HG03039 (cell line): Measurements from ENCODE around the gene HASPIN.
"Not testable (repeated sequence)": the region's sequence is repeated elsewhere in the genome, so short reads cannot be mapped to it uniquely, and the experiment has no call there.

Experiments used
- ATAC-seq: cut with Tn5 transposase; IDR thresholded peaks from one replicate; pipeline ENCODE4 v1.9.1; 2021; ENCODE audit warnings: mild to moderate bottlenecking, moderate library complexity; ENCODE audit not compliant: unreplicated experiment

HASPIN gene

GRCh38 chr17:3695723-3696411, 27.8 kb upstream of the HASPIN start, which contains the start of gene P2RX5:
TSS of gene P2RX5 (minus strand) at chr17:3696155. CDS start at chr17:3696005, 150 bp downstream.
- ATAC-seq: no peak

- ATAC-seq: no peak
These were observed 26.6 kb upstream of the HASPIN start for GRCh38 chr17:3697103-3697476.

GRCh38 chr17:3698139-3698538, 25.6 kb upstream of the HASPIN start:
- no peak for ATAC-seq

DNA sequence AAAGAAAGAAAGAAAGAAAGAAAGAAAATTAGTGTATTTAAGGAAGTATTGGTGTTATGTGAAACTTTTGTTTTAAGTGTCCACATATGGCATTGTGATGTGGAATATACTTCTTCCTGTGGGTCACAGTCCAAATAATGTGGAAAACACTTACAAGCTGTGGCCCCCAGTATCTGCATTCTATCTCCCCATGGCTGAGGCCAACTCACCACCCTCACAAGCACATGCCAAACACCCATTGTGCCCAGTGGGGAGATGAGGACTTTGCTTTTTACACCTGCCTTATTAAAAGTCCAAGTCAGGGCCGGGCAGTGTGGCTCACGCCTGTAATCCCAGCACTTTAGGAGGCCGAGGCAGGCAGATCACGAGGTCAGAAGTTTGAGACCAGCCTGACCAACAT, 23.8 kb upstream of the HASPIN start:
- no peak for ATAC-seq

DNA sequence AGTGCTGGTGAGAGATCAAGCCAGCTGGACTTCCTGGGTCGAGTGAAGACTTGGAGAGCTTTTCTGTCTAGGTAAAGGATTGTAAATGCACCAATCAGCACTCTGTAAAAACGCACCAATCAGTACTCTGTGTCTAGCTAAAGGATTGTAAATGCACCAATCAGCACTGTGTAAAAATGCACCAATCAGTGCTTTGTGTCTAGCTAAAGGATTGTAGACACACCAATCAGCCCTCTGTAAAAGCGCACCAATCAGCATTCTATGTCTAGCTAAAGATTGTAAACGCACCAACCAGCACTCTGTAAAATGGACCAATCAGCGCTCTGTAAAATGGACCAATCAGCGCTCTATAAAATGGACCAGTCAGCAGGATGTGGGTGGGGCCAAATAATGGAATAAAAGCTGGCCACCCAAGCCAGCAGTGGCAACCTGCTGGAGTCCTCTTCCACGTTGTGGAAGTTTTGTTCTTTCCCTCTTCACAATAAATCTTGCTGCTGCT, 21.6 kb upstream of the HASPIN start:
- ATAC-seq: not testable (repeated sequence)

- no peak for ATAC-seq
These were observed 18.6 kb upstream of the HASPIN start for GRCh38 chr17:3704931-3705717.

DNA sequence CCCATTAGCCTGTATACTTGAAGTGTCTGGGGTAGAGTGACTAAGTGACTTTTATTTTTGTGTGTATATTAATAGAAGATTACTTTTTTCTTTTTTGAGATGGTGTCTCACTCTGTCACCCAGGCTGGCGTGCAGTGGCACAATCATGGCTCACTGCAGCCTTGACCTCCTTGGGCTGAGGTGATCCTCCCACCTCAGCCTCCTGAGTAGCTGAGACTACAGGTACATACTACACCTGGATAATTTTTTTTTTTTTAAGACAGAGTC, 18.1 kb upstream of the HASPIN start:
- not testable (repeated sequence) for ATAC-seq

GRCh38 chr17:3708366-3708765, 15.3 kb upstream of the HASPIN start:
- no peak for ATAC-seq

DNA sequence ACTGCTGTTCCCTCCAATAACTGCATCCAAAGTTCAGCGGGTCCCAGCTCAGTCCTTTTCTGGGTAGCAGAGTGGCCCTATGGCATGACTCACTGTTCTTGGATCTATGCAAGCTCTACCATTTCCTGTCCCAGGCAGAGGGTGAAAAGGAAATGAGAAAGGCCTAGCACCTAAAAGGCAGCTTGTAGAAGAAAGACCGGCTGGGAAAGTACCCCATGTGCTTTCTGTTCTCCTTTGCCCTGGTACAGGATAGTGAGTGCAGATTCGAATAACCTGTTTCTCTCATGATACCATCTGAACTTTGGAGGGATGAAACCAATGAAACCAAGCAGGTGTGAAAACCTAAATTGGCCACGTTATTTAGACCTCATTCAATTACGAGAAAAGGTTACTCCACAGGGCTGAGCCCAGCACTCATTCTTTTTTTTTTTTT, 12.7 kb upstream of the HASPIN start:
- peak; percentile 86 for ATAC-seq

- no peak for ATAC-seq
These were observed 10.8 kb upstream of the HASPIN start for GRCh38 chr17:3712811-3713463.

- ATAC-seq: no peak
These were observed 8.4 kb upstream of the HASPIN start for GRCh38 chr17:3715296-3715695.

DNA sequence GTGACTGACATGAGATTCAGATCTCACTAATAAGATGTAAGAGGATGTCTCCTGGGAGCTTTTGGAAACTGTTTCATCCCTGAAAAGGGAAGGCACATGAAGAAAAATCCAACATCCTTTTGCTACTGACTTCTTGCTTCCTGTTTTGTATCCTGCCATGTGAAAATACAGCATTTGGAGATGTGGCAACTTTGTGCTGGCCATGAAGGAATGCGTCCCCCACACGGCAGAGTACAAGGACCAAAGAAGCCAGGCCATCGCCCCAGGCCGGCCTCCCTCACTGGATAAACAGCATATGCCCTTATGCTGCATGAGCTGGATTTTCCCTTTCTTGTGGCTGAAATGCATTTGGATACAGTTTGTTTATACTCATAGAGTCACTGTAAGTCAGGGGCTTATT, 5.5 kb upstream of the HASPIN start:
- ATAC-seq: no peak

DNA sequence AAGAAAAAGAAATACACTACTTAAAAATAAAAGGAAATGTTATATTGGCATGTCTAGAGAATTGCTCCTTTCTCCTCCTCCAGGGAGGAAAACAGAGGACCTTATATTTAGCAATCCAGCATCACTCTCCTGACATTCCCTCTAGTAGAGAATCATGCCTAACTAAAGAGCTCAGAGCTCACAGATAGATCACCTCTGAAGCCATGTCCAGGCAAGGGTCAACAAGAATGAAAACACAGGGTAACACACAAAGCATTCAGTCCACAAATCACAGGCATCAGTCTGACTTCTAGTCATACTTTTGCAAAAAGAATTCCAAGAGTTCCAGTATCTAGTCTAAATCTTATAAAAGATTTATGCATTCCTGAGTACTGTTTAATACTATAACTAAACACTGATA, 4.4 kb upstream of the HASPIN start:
- no peak for ATAC-seq

GRCh38 chr17:3722716-3723115, 987 bp upstream of the HASPIN start:
- ATAC-seq: no peak

DNA sequence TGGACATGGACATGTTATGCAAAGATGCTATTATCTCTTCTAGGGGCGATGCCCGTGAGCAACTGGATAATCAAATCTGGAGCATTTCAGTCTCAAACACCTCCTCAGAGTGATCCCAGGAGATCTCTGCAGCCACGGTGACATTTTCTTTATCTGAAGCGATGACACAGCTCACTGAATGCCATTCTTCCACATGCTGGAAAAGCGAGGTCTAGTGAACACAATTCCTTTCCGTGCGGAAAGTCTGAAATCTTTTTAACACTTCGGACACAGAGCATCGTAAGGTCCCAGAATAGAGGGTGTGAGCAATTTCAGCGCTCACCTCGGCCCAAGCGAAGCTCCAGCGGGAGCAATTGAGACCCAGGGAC, 531 bp upstream of the HASPIN start:
- ATAC-seq: no peak

- no peak for ATAC-seq
These were observed 825 bp downstream of the HASPIN start for GRCh38 chr17:3724378-3725077.

GRCh38 chr17:3727041-3727440, 3.3 kb downstream of the HASPIN start:
- no peak for ATAC-seq

GRCh38 chr17:3728099-3728498, 4.4 kb downstream of the HASPIN start:
- ATAC-seq: not testable (repeated sequence)

- ATAC-seq: no peak
These were observed 6.2 kb downstream of the HASPIN start for GRCh38 chr17:3729881-3730280.

DNA sequence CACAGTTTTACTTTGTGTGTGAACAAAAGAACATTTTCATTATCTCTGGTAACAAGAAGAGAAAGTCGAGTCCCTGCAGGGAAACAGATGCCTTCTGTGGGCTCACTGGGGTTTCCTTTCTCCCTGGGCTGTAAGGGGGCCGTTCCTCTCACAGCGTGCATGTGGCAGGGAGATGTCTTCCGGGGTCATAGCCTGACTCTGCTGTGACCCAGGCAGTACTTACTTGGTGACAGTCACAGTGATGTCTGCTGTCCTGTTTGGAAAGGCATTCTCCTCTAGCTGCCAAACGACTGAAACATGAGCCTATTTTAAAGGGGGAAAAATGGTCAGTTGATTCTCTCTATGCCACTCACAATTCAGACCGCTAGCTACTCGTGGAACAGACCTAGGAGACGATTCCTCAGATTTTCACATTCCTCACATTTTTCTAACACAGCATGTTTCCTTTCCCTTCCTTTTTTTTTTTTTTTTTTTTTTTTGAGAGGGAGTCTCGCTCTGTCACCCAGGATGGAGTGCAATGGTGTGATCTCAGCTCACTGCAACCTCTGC, 7.3 kb downstream of the HASPIN start:
- no peak for ATAC-seq

DNA sequence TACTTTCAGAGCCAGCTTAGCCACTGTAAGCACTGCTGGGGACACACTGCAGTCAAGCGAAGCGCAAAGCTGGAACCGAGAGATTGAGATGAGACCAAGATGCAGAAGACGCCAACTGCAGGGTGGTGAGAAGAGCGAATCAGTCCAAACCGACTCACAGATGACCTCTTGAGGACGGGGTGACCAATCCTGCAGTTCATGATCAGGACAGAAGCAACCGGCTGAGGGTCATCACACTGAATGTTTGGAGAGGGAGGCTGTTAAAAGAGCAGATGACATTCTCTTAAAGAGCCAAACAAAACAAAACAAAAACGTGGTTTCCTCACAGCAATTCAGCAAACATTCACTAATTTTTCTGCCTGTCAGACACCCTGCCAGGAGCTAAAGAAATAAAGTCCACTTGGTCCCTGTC, 8.5 kb downstream of the HASPIN start:
- no peak for ATAC-seq
